GM12878 (cell line): ENCODE results near the gene GPC3. TPM values are rescaled to one million over a fixed set of nuclear protein-coding genes. Genes with fewer than 3 reads are reported as not detected.

ENCODE experiments used
- ATAC-seq: fragments of 200-7000 bp; cut with Tn5 transposase; 3 replicates; pipeline ENCODE4 v1.9.1; 2020; ENCODE audit warnings: mild to moderate bottlenecking, moderate library complexity
- BruUV-seq: library from RNA; stranded (reverse); fragments of 400-500 nt; replicated peaks from 2 replicates; lab custom pipeline; 2021; lab: Mats Ljungman, UMichigan
- CTCF ChIA-PET: fragments of 300-600 bp; sonication (Branson Sonifier 250); formaldehyde crosslinking; extraction: SDS; loops from one replicate; lab custom pipeline; 2021; ENCODE audit warnings: inconsistent platforms; lab: Yijun Ruan, JAX
- POLR2A ChIA-PET: fragments of 350-600 bp; formaldehyde crosslinking; extraction: SDS; loops from one replicate; lab custom pipeline; 2021; ENCODE audit warnings: inconsistent platforms; lab: Charles Lee
- RAD21 ChIA-PET: fragments of 300-600 bp; sonication (Branson Sonifier 250); formaldehyde crosslinking; loops from one replicate; lab custom pipeline; 2023; ENCODE audit warnings: antibody characterized with exemption; ENCODE audit not compliant: unreplicated experiment; lab: Charles Lee
- SMC1A ChIA-PET: fragments of 300-600 bp; sonication (Branson Sonifier 250); formaldehyde crosslinking; loops from one replicate; lab custom pipeline; 2023; ENCODE audit not compliant: unreplicated experiment, uncharacterized antibody; lab: Charles Lee
- DNase-seq: peaks from one replicate; pipeline ENCODE4 v3.0.0-alpha.2; 2011; ENCODE audit warnings: low read depth, low spot score
- FAIRE-seq: peaks from 3 replicates; lab custom pipeline; 2011; peaks lifted over from hg19 to GRCh38; lab: Jason Lieb, UNC
- H2AFZ ChIP-seq: 2 replicates; pipeline ENCODE4 v1.6.0; 2011; ENCODE audit warnings: low read depth, low read length, control low read depth; ENCODE audit not compliant: control insufficient read depth
- H3K27ac ChIP-seq: 2 replicates; pipeline ENCODE4 v1.5.1; 2011; ENCODE audit warnings: control low read depth; ENCODE audit not compliant: control insufficient read depth, insufficient read depth
- H3K27me3 ChIP-seq, 2 experiments: replicated peaks in 1 of 2; 2 replicates each; pipeline versions ENCODE4 v1.6.0 to v1.6.1; 2011; ENCODE audit warnings: low read length in 1 of 2; ENCODE audit not compliant: control insufficient read depth in 2 of 2, insufficient read depth in 2 of 2
- H3K36me3 ChIP-seq, 2 experiments: 2 replicates each; pipeline ENCODE4 v1.5.1; 2011; ENCODE audit warnings: low read length in 1 of 2; ENCODE audit not compliant: control insufficient read depth in 2 of 2, insufficient read depth in 2 of 2
- H3K4me1 ChIP-seq: 2 replicates; pipeline ENCODE4 v1.6.1; 2011; ENCODE audit warnings: mild to moderate bottlenecking, low read length, moderate library complexity, mixed read lengths; ENCODE audit not compliant: control insufficient read depth, insufficient read depth
- H3K4me2 ChIP-seq: 2 replicates; pipeline ENCODE4 v1.6.0; 2011; ENCODE audit warnings: control low read depth; ENCODE audit not compliant: control insufficient read depth, insufficient read depth
- H3K4me3 ChIP-seq: fragments of 200-600 bp; sonication (generic); 2 replicates; pipeline ENCODE4 v1.5.1; 2016
- H3K79me2 ChIP-seq: 2 replicates; pipeline ENCODE4 v1.6.0; 2011; ENCODE audit warnings: low read length; ENCODE audit not compliant: control insufficient read depth, insufficient read depth
- H3K9ac ChIP-seq: 2 replicates; pipeline ENCODE4 v1.8.0; 2011; ENCODE audit warnings: low read length, control low read depth, mixed read lengths; ENCODE audit not compliant: control insufficient read depth, insufficient read depth
- H3K9me3 ChIP-seq: replicated peaks from 3 replicates; pipeline ENCODE4 v1.5.1; 2011; ENCODE audit warnings: mild to moderate bottlenecking, low read length; ENCODE audit not compliant: control insufficient read depth, insufficient read depth
- H4K20me1 ChIP-seq: 2 replicates; pipeline ENCODE4 v1.6.0; 2011; ENCODE audit not compliant: control insufficient read depth, insufficient read depth
- CBFB ChIP-seq: IDR thresholded peaks from 2 replicates; pipeline ENCODE4 v1.6.1; 2016; ENCODE audit warnings: antibody characterized with exemption, low read depth
- CBX5 ChIP-seq: sonication (generic); IDR thresholded peaks from 2 replicates; pipeline ENCODE4 v1.6.1; 2016; ENCODE audit warnings: low read depth, moderate library complexity, mild to moderate bottlenecking, inconsistent platforms
- EZH2 ChIP-seq: IDR thresholded peaks from 2 replicates; pipeline ENCODE4 v1.6.1; 2012; ENCODE audit warnings: low read depth, mild to moderate bottlenecking, control low read depth, inconsistent platforms, low read length, borderline replicate concordance; ENCODE audit not compliant: control insufficient read depth
- JUND ChIP-seq: IDR thresholded peaks from 2 replicates; pipeline ENCODE4 v1.6.1; 2012; ENCODE audit warnings: low read depth, mild to moderate bottlenecking, low read length, improper control_type of control experiment, moderate library complexity
- NR2C2 ChIP-seq: IDR thresholded peaks from 2 replicates; pipeline ENCODE4 v1.6.1; 2011; ENCODE audit warnings: borderline replicate concordance, low read depth; ENCODE audit not compliant: control insufficient read depth, insufficient read length
- RELB ChIP-seq: fragments of 450-650 bp; IDR thresholded peaks from 2 replicates; pipeline ENCODE4 v1.6.1; 2017; ENCODE audit warnings: low read depth, mild to moderate bottlenecking, moderate library complexity
- SKIL ChIP-seq: fragments of 450-650 bp; IDR thresholded peaks from 2 replicates; pipeline ENCODE4 v1.6.1; 2017; ENCODE audit warnings: mild to moderate bottlenecking, low read depth, inconsistent platforms; ENCODE audit not compliant: poor library complexity, severe bottlenecking
- TAF1 ChIP-seq: IDR thresholded peaks from 2 replicates; pipeline ENCODE4 v1.6.1; 2011; ENCODE audit warnings: mild to moderate bottlenecking, low read depth, low read length, borderline replicate concordance
- TCF12 ChIP-seq: IDR thresholded peaks from 2 replicates; pipeline ENCODE4 v1.6.1; 2011; ENCODE audit warnings: low read depth, mild to moderate bottlenecking, low read length
- ZBTB11 ChIP-seq: fragments of 450-650 bp; formaldehyde crosslinking; IDR thresholded peaks from 2 replicates; pipeline ENCODE4 v1.5.0; 2022; ENCODE audit warnings: mild to moderate bottlenecking, missing genetic modification characterization
- ZBTB33 ChIP-seq: fragments of 450-650 bp; IDR thresholded peaks from 2 replicates; pipeline ENCODE4 v1.6.1; 2017; ENCODE audit warnings: mild to moderate bottlenecking
- ZNF207 ChIP-seq: fragments of 450-650 bp; IDR thresholded peaks from 2 replicates; pipeline ENCODE4 v1.6.1; 2014; ENCODE audit warnings: antibody characterized with exemption, mild to moderate bottlenecking, borderline replicate concordance
- WGBS: methylation state at CpG from one replicate; pipeline ENCODE4 v1.1.6; 2016; ENCODE audit warnings: low lambda C conversion rate; ENCODE audit not compliant: insufficient replicate concordance, insufficient coverage; ENCODE audit errors: missing lambda C conversion rate; 5-methylcytosine and 5-hydroxymethylcytosine counted together
- in situ Hi-C: fragments of 300-500 bp; cut with MboI; formaldehyde crosslinking; loops from 9 replicates; pipeline ENCODE4 v1.14.3; 2018; ENCODE audit warnings: mixed read lengths
- intact Hi-C: fragments of 100-400 bp; cut with micrococcal nuclease; formaldehyde crosslinking; loops from one replicate; pipeline ENCODE4 v1.14.2; 2022; ENCODE audit not compliant: unreplicated experiment
- polyA plus RNA-seq, 11 experiments: library from polyadenylated mRNA; depleted of rRNA in 4 of 11; unstranded in 6 of 11; stranded (reverse) in 5 of 11; fragments of >200 nt; fragmentation: Nextera tagmentation in 4 of 11; fragmentation: Illumina TruSeq in 1 of 11; extraction: Ambion mirVana in 4 of 11; extraction: Trizol in 1 of 11; gene quantifications; 1 replicate in 1 of 11; 2 replicates in 10 of 11; pipeline versions ENCODE4 v1.2.1 to v1.2.3, GENCODE V29; 2011 to 2016; ENCODE audit warnings: inconsistent platforms in 2 of 11, missing spikeins in 2 of 11, low read depth in 1 of 11
- total RNA-seq, 4 experiments: library from RNA; depleted of rRNA in 3 of 4; stranded (reverse); fragments of >200 nt in 3 of 4; fragmentation: Illumina TruSeq in 1 of 4; extraction: Trizol in 1 of 4; gene quantifications; 2 replicates each; pipeline versions ENCODE4 v1.2.1 to v1.2.3, GENCODE V29; 2013 to 2021

The GPC3 gene
- total and polyA plus RNA-seq, 10 of the 15 experiments (the other 5 are each of a cell fraction or from before 2014, with no cell fraction given) = 0.09 to 0.82 TPM; not detected in 8

- Histone ChIP-seq H3K36me3 (no peaks in the 10 kb centered on the region), H3K9ac (no peak overlapping the region), H2AFZ (no peak overlapping the region), H3K4me3 (no peak overlapping the region), H3K4me2 (no peak overlapping the region), H4K20me1 (no peaks in the 10 kb centered on the region), H3K9me3 (no peaks in the 10 kb centered on the region), H3K79me2 (no peaks in the 10 kb centered on the region), H3K4me1 (no peaks in the 10 kb centered on the region), H3K27me3 (no peaks in the 10 kb centered on the region), H3K27ac (no peak overlapping the region)
- ChIA-PET POLR2A (no interaction called here), SMC1A (no interaction called here), CTCF (no interaction called here), RAD21 (no interaction called here)
- in situ Hi-C loops (no loop called here), intact Hi-C loops (no loop called here)
- FAIRE-seq = no peak
- WGBS = 27% methylated on average over 16 of the region's 16 CpGs
- ATAC-seq = no peak
- no TSS peak for BruUV-seq
- DNase-seq = no peak
- no peak for TF ChIP-seq NR2C2
- TF ChIP-seq SKIL = no peak
- TF ChIP-seq CBX5 = no peak
- TF ChIP-seq RELB = no peak
- TF ChIP-seq ZNF207 = no peak
- TF ChIP-seq TAF1 = no peak
- no peak for TF ChIP-seq CBFB
- no peak for TF ChIP-seq TCF12
- TF ChIP-seq ZBTB11 (CRISPR knock-in tag) = no peak
- no peak for TF ChIP-seq JUND
- no peak for TF ChIP-seq ZBTB33
- TF ChIP-seq EZH2 = no peak
These were observed 489.7 kb downstream of the GPC3 start for GRCh38 chrX:133495464-133496391.
